ENCODE measurements around the gene MTMR10. TPM values are rescaled to one million over a fixed set of nuclear protein-coding genes. Genes with fewer than 3 reads are reported as not detected.

The MTMR10 gene
- total RNA-seq, 1 donor from 2014 or later = 74.9 TPM

DNA sequence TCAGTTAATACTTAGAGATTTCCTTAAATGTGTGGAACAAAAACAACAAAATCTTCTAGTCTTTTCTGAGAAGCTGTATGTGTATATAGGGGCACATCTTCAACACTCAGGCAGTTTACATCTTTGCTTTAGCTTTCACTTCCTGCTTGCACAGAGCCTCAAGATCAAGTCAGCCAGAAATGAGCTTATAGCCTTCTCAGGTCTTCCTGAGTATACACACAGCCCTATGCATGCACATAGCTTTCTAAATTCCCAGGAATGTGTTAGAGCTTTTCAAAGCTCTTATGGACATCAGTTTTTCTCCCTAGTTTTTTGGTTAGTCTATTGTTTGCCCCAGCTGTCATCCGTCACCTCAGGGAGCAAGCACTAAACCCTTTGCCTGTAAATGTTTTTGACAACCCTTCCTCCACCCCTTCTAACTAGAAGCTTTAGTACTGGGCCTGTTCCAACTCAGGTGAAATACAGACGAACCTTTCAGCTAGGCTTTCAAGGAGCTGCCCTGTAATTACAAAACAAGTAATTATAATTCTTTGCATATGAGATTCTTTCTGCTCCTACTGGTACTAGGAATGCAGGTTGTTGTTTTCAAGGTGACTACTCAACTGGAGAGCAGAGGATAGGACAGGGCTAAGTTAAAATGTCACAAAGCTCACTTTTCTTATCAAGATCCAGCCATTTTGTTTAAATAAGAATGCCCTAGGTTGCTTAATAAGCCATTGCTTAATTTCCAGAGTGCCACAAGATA, 22.6 kb upstream of the MTMR10 start:
- no peak for DNase-seq (ENCODE audit: low spot score)

DNA sequence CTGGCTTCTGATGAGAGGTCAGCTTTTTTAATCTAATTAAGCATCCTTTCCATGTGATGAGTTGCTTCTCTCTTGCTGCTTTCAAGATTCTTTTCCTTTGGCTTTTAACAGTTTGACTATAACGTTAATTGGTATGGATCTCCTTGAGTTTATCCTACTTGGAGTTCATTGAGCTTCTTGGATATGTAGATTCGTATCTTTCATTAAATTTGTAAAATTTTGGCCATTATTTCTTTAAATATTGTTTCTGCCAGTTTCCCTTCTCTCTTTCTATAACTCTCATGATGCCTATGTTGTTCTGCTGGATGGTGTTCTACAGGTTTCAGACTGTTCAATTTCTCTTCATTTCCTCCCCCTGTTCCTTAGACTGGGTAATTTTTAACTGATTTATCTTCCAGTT, 21.0 kb upstream of the MTMR10 start:
- no peak for DNase-seq (ENCODE audit: low spot score)

DNA sequence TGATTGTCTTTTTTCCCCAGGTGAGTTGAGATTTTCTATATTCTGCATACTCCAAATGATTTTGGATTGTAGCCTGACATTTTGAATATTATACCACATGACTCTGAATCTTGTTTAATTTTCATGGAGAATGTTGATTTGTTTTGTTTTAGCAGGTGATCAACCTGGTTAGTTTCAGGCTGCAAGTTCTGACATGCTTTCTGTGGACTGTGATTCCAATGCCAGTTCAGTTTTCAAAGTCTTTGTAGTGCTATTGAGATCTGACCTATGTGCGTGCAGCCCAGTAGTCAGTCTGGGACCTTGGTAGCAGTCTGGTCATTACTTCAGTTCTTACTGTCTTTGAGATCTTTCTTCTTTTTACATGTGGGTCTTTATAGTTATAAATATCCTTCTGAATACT, 18.6 kb upstream of the MTMR10 start:
- DNase-seq (ENCODE audit: low spot score) = no peak

DNA sequence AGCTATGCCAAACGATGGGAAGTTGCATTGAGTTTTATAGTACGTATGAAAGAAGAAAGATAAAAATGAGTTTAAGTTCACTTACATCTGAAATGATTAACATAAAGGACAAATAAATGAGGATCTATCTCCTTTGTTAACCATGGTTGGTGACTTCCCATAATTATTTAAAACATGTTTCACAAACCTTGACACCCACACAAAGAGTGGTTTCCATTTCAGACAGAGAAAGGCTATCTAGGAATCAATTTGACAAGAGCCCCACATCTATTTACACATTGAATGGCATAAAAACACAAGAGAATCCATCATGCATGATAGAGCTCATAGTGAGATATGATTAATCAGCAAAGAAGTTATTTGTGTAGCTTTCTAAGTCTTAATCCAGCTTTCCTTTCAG, 14.2 kb upstream of the MTMR10 start:
- DNase-seq (ENCODE audit: low spot score) = no peak

DNA sequence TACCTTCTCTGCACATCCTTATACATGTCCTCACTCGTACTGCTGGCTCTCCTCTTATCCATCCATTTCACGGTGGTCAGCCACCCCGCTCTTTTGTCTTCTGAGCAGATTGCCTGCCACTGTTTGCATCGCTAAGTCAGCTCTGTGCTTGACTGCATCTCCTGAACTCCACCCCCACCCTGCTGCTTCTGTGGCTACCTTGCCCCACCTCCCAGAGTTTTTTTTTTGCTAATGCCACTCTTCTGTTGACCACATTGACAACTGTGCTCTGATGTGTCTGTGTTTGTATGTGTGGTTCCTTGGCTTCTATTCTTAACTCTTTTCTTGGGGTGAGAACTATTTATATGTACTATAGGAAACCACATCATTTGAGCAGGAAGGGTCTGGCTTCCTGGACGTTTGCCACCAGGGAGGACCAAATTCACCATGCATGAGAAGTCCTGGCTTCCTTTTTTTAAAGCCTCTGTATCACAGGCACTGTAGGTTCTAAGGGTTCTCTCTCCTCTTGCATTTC, 12.8 kb upstream of the MTMR10 start:
- peak; percentile 50 for DNase-seq (ENCODE audit: low spot score)

DNA sequence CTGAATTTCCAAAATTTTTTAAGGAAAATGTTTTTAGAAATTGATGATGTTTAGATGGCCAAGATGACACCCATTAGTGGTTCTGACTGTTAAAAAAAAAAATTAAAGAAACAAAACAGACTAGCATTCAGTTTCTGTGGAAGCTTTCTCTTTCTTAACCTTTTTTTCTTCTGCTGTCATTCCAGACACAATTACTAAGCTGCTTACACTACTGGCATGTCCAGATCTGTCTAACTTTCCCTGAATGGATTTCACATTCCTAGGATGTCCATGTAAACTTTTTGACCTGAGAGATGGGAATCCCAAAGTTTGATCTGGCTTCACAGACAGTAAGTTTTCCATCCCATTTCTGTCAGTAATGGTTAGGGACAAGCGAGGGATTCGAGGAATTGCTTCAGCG, 10.3 kb upstream of the MTMR10 start:
- no peak for DNase-seq (ENCODE audit: low spot score)

DNA sequence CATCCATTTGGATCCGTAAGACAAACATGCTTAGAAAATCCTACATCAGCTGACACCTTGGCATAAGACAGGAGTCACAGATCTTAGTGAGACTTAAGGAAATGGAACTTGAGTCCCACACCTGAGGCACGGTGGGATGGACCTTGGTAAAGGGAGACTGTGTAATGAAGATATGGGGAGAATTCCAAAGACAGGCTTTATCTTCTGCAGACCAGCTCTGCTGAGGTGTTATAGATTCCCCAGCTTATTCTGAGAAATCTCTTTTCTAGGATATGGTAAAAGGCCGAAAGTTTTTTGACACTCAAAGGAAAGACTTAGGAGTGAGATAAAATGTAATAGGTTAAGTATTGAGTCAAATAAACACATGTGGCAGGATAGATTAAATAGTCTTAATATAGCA, 8.3 kb upstream of the MTMR10 start:
- DNase-seq (ENCODE audit: low spot score) = no peak

DNA sequence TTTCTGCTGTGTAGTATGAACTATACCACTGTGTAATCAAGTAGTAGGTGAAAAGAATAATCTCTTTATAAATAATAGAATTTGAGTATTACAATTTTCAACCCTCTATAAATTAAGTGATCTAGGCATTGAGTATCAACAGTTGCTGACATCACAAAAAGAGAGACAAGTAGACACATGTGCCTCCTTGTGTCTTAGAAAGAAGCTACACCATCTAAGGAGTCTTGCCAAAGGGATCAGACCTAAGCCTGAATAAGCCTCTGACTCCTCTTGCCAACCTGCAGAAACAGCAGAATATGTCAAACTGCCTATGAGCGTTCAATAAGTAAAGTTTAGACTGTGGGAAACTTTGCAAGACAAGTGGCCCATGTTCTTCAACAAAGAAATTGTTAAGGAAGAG, 5.8 kb upstream of the MTMR10 start:
- DNase-seq (ENCODE audit: low spot score) = no peak

DNA sequence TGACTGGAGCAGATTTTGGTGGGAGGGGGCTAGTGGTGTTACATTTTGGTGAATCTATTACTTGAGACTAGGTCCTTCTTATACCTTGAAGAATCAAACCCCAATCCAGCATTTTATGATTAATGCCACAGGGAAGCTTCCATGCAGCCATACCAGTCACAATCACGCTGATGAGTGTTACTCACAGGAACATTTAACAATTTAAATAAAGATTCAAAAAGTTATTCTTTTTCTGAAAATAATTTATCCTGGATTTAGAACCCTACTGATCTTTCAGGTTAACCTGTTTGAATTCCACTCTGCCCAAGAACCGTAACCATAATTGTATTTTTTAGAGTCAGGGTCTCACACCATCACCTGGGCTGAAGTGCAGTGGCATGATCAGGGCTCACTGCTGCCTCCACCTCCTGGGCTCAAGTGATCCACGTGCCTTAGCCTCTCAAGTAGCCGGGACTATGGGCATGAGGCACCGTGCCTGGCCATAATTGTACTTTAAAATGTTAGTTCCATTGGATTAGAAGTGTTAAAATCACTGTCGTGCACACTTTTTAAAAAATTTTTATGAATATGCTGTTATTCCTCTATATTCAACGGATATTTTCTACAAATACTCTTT, 929 bp upstream of the MTMR10 start:
- no peak for DNase-seq (ENCODE audit: low spot score)

DNA sequence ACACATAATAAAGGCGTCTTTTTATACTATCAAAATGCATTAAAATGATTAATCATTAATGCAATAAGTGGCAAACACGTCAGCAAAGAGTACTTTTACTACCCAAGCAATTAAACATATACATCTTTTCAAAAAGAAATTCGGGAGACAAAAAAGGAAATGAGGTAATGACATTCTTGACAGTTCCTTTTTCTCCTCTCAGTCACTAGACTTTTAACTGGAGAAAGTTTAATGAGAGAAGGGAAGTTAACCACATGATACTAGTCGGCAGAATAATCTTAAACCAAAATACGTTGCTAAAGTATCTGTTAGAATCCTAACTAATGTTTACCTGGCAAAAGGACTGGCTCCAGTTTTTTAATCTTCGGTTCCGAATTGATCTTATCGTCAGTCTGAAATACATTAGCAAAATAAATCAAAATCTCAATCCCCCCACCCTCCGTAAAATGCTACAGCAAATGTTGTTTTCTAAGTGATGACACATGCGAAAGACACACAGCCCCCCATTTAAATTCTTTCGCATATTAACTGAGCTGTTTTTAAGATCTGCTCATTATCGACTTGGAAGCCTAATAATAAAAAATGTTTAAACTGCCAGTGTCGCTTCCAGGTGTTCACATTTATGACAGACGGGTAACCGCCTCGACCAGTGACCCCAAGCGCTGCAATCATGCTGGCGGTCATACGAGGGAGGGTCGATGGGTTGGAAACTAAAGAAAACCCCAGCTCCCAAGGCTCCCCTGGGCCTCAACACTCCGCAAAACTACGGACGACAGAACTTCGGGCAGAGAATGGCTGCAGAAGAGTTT, 778 bp downstream of the MTMR10 start:
- DNase-seq (ENCODE audit: low spot score) = peak; percentile 24

DNA sequence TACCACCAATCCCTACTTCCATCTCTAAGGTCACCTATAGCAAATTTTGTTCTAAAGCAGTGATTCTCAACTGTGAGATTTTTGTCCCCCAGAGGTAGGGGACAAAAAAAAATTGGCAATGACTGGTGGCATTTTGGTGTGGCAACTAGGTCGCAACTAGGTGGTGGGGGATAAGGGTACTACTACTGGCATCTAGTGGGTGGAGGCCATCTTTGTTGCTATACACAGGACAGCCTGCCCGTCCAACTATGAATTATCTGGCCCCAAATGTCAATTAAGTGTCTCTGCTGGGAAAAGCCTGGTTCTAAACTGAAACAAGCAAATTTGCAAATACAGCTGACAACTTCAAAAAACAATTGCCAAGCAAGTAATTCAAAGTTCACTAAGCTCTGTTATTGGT, 1.4 kb downstream of the MTMR10 start:
- no peak for DNase-seq (ENCODE audit: low spot score)

DNA sequence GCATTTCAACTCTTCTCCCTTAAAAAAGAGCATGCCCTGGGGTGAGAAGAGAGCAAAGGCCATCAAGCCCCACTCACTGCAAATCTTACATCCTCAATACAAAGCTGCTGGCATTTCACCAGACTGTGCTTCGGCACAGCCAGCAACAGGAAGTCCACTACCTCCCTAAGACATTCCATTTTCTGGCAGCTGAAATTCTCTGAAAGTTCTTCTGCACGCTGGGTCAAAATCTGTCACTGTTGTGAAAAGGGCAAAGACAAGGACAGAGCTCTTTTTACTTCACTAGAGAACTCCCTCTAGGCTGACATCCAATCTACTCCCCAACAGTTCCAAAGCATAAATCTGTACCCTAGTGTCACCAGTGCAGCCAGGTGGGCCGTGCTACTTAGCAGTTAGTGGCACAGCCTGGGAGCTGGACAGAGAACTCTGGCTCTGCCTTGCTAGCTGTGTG, 6.3 kb downstream of the MTMR10 start:
- peak; percentile 12 for DNase-seq (ENCODE audit: low spot score)

DNA sequence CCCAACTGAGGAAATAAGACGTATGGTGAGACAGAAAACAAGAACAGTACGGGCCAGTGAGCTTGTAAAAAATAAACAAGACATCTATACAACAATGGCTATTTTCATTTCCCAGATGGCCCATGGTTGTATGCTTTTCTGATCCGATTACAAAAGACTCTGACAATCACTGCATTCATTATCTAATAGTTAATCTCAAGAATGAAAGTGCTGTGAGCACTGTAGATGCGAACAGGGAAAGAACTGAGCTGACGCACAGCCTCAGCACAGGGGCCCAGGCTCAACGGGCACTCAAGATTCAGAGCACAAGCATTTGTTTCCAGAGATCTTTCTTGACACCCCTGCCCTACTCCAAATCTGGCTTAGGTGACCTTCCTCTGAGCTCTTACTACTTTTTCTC, 6.9 kb downstream of the MTMR10 start:
- no peak for DNase-seq (ENCODE audit: low spot score)

DNA sequence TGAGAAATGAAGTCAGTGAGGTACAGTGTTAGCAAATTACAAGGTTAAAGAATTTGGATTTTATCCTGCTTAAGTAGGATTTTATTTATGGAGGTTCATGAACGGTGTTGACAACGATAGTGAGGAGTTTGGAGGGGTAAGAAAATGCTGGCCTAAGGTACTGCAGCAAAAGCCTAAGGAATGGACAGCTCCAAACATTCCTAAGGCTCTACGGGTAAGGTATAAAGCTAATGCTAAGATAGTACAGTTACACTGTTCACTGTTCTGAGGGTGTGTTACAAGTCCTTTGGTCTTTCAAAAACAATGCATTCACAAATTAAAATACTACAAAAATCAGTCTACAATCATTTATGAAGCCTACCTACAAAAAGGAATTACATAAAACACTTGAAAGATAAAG, 7.3 kb downstream of the MTMR10 start:
- no peak for DNase-seq (ENCODE audit: low spot score)

DNA sequence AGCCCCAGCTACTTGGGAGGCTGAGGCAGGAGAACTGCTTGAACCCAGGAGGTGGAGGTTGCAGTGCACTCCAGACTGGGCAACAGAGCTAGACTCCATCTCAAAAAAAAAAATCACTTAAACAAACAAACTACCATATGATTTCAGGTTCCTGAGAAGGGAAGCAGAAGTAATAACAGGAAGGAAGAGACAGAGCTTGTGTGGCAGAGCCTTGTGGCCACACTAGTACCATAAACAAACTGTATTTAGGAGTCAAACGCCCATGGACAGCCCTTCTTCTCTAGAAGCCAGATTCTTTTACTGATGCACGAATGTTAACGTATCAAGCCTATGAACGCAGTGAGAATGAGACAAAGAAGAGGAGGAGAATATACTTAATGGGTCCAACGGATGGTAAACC, 12.0 kb downstream of the MTMR10 start:
- no peak for DNase-seq (ENCODE audit: low spot score)

DNA sequence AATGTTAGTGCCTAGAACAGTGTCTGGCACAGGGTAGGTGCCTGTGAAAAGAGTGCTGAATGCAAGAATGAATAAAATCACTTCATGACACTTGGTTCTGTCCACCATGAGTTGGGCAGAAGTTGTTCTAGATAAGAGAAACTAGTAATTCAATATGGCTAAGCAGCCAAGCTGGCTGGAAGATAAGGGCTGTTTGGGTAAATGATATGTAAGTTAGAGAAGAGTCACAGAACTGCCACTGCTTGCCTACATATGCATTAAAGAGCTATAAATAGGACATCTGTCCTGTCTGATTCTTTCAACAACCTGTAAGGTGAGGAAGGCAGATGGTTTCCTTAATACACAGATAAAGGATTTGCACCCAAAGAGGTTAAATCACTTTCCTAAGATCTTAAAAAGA, 13.1 kb downstream of the MTMR10 start:
- DNase-seq (ENCODE audit: low spot score) = no peak

DNA sequence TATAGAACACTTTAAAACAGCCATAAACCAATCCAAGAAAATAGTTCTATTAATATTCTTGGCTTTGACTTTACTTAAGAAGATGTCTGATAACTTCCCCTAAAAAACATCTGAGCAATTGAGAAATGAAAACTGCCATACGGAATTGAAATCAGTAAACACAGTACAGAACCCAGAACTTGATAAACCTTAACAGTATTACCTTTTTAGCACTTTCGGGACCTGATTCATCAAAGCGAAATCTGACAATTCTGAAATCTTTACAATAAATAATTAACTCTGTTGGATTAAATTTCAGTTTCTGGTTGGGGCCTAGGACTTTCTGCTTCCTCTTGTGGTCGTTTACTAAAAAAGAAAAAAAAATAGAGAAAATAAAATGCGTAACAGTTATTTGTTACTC, 17.3 kb downstream of the MTMR10 start:
- no peak for DNase-seq (ENCODE audit: low spot score)

DNA sequence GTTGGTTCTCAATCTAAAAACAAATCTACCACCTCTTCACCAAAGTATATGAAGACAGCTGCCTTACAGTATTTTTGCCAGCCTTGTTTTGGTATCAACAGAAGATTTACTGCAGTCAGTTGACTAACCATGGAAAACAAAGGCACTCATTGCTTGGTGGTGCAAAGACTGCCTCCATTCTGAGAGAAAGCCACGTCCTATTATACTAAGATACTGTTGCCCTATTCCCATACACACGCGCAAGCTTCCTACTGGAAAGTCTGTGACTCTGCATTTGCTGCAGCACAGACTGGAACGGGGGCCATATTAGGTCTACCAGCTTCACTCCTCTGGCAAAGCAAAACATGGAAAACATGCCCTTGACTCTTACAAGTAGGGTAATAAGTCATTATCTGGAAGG, 18.0 kb downstream of the MTMR10 start:
- DNase-seq (ENCODE audit: low spot score) = no peak

DNA sequence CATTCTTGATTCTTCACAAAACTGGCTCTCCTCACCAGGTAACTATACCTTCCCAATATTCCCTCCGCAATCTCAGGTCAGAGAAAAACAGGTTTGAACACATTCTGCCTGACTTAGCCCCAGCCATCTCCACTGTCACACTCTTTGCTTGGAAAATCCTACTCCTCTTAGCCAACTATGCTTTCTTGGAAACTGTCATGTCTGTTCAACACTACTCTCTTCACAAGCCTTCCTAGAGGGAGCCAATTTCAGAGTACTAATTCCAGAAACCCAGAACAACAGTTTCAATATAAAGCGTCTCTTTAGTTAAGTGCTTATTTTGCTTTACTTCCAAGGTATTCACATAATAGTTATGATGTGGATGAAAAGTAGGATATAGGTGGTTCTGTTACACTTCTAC, 21.7 kb downstream of the MTMR10 start:
- DNase-seq (ENCODE audit: low spot score) = no peak

DNA sequence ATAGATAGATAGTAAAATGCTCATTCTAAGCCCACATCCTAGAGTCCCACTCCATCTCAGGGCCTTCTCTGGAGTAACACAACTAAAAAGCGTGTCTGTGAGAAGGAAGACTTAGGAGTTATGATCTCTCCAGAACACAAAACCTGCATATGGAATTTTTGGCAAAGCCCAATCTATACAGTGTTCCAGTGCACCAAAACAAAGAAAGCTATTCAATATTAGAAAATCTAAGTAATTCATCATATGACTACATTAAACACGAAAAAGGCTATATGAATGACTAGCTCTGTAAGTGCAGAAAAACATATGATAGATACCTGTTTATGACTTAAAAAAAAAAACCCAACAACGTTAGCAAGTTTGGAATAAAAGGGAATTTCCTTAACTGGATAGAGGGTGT, 27.7 kb downstream of the MTMR10 start:
- no peak for DNase-seq (ENCODE audit: low spot score)

DNA sequence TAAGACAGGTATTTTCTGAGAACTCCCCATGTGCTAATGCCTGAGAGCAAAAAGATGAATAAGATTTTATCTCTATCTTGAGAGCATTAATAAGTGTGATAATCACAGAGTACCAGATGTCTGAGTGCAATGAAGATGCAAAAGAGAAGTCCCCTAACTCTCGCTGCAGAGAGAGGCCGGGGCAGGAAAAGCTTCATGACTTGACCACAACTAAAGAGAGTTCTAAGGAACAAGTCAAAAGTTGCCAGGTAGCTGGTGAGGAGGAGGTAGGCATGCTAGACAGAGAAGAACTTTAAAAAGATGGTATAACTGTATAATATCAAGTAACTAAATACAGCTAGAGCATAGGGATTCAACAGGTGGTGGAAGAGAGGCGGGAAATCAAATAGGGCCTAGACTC, 28.8 kb downstream of the MTMR10 start:
- DNase-seq (ENCODE audit: low spot score) = no peak

DNA sequence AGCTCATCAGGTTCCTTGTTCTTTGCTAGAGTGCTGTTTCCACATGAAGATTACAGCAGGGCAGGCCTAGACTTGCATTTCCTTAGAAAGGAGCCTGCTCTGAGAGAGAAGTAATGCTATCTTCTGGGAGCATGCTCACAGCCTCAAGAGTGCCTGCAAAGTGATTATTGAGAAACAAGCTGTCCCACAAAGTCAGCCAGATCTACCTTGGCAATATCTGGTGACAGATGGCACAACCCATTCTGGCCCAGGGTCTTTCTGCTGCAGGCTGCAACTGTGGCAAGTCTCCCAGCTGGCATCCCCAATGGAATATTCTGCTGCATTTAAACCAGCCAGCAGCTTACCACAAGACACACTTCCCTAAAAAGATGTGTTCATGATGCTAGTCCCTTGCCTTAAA, 29.3 kb downstream of the MTMR10 start:
- peak; percentile 23 for DNase-seq (ENCODE audit: low spot score)

DNA sequence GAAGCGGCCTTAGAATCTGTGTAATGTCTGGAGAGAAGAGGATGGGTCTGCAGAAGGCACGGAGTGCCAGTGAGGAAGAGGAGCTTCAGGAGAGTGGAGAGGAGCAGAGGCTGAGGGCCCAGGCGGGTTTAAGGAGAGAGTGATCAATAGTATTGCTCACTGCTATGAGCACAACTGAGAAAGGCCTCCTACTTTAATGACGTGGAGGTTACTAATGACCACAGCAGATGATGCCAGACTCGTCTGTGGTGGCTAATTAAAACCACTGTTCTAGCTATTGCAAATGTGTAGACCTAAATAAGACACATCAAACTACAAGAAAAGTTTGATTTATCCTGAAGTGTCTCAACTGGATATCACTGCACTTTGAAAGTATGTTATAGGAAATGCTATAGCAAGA, 33.2 kb downstream of the MTMR10 start:
- DNase-seq (ENCODE audit: low spot score) = no peak

All from umbilical cord (tissue), 2 donors.